Vagina (tissue), 2 donors: Measurements from ENCODE around the gene SMOC1.

Experiments
- POLR2A ChIP-seq, 2 donors: fragments of 450-650 bp; IDR thresholded peaks; one replicate each; pipeline ENCODE4 v1.6.1; 2017; ENCODE audit warnings: antibody characterized with exemption in 2 of 2, mild to moderate bottlenecking in 2 of 2, moderate library complexity in 2 of 2
- POLR2AphosphoS5 ChIP-seq, 2 donors: sonication (generic); formaldehyde crosslinking; IDR thresholded peaks; one replicate each; pipeline ENCODE4 v1.9.0; 2017; ENCODE audit warnings: antibody characterized with exemption in 2 of 2, mild to moderate bottlenecking in 2 of 2, low read depth in 1 of 2; ENCODE audit not compliant: insufficient read depth in 1 of 2
- TF ChIP-seq, protein P1 (sequence below), 3 experiments: fragments of 450-650 bp in 2 of 3; fragments of 200-600 bp in 1 of 3; sonication (generic) in 1 of 3; IDR thresholded peaks; one replicate each; pipeline ENCODE4 v1.5.1; 2017 to 2019; ENCODE audit warnings: antibody characterized with exemption in 3 of 3, mild to moderate bottlenecking in 2 of 3, moderate library complexity in 2 of 3

DNA sequence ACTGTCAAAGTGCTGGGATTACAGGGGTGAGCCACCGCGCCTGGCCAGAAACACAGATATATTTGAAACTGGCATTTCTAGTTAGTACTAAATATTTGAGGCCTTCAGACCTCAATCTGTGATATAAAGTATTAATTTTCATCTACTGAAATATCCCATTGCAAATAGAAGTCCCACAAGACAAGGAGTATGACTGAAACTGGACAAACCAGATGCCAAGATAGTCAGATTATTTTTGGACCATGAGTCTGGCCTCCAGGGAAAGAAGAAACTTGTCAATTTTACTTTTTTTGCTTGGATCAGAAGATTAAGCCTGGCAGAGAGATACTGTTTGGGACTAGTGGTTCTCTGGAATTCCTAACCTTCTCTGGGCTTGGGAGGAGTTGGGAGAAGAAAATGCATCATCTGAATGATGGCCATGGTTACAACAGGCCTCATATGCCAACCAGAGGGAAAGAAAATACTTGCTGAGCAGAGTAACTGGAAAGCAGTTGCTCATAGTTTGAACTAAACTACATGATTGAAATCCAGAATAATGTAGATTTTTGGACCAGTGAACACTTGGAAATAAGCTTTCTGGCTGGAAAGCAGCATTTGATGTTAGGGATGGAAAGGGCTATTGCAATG, 2.9 kb upstream of the SMOC1 start:
- TF ChIP-seq POLR2A (IDR thresholded peaks at IDR 0.05): no peak
- TF ChIP-seq, protein P1, sequence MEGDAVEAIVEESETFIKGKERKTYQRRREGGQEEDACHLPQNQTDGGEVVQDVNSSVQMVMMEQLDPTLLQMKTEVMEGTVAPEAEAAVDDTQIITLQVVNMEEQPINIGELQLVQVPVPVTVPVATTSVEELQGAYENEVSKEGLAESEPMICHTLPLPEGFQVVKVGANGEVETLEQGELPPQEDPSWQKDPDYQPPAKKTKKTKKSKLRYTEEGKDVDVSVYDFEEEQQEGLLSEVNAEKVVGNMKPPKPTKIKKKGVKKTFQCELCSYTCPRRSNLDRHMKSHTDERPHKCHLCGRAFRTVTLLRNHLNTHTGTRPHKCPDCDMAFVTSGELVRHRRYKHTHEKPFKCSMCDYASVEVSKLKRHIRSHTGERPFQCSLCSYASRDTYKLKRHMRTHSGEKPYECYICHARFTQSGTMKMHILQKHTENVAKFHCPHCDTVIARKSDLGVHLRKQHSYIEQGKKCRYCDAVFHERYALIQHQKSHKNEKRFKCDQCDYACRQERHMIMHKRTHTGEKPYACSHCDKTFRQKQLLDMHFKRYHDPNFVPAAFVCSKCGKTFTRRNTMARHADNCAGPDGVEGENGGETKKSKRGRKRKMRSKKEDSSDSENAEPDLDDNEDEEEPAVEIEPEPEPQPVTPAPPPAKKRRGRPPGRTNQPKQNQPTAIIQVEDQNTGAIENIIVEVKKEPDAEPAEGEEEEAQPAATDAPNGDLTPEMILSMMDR (IDR thresholded peaks at IDR 0.05): no peak
- no peak for TF ChIP-seq POLR2AphosphoS5 (IDR thresholded peaks at IDR 0.05; ENCODE audit: insufficient read depth in 1 of 2, low read depth in 1 of 2)
